ENCODE measurements around the gene USP7.
"Not testable (repeated sequence)": the region's sequence is repeated elsewhere in the genome, so short reads cannot be mapped to it uniquely, and the experiment has no call there.

Gene USP7

GRCh38 chr16:8894736-8895334 lies 68.9 kb downstream of the USP7 start:
- DNase-seq = no peak

GRCh38 chr16:8893976-8894690 lies 69.6 kb downstream of the USP7 start:
- DNase-seq = no peak

GRCh38 chr16:8893426-8893825 lies 70.3 kb downstream of the USP7 start:
- no peak for DNase-seq

- no peak for DNase-seq
These were observed 71.6 kb downstream of the USP7 start for GRCh38 chr16:8892101-8892575.

GRCh38 chr16:8890549-8890921 lies 73.2 kb downstream of the USP7 start:
- no peak for DNase-seq

- no peak for DNase-seq
These were observed 73.7 kb downstream of the USP7 start for GRCh38 chr16:8889893-8890548.

- DNase-seq = no peak
These were observed 74.5 kb downstream of the USP7 start for GRCh38 chr16:8888951-8889892.

- no peak for DNase-seq
These were observed 75.7 kb downstream of the USP7 start for GRCh38 chr16:8887952-8888560.

GRCh38 chr16:8887431-8887765 lies 76.3 kb downstream of the USP7 start:
- no peak for DNase-seq

GRCh38 chr16:8886593-8887430 lies 76.9 kb downstream of the USP7 start:
- no peak for DNase-seq

GRCh38 chr16:8885674-8886592 lies 77.8 kb downstream of the USP7 start:
- DNase-seq = no peak

GRCh38 chr16:8882725-8883377 lies 80.9 kb downstream of the USP7 start:
- DNase-seq = no peak

GRCh38 chr16:8882041-8882617 lies 81.6 kb downstream of the USP7 start, which contains the start of gene LITAFD:
Gene LITAFD (plus strand): TSS chr16:8882351. CDS start chr16:8884356, 2,005 bp downstream.
- DNase-seq = no peak

- DNase-seq = no peak
These were observed 82.7 kb downstream of the USP7 start for GRCh38 chr16:8880839-8881510.

GRCh38 chr16:8878523-8878911 lies 85.2 kb downstream of the USP7 start:
- DNase-seq = no peak

GRCh38 chr16:8877894-8878522 lies 85.7 kb downstream of the USP7 start:
- DNase-seq = no peak

GRCh38 chr16:8875317-8875716 lies 88.4 kb downstream of the USP7 start:
- DNase-seq = not testable (repeated sequence)

GRCh38 chr16:8874388-8874787 lies 89.3 kb downstream of the USP7 start:
- no peak for DNase-seq

- DNase-seq = not testable (repeated sequence)
These were observed 89.9 kb downstream of the USP7 start for GRCh38 chr16:8873866-8874195.

All from suppressor macrophage treated with lipopolysaccharide for 4 hours (primary cell).